C4-2B (cell line): ENCODE data around the gene CNGA3.

ENCODE experiments used
- CTCF ChIP-seq: fragments of 450-650 bp; conservative IDR thresholded peaks from 2 replicates; pipeline ENCODE4 v1.5.1; 2017; ENCODE audit warnings: mild to moderate bottlenecking
- ZFX ChIP-seq: fragments of 450-650 bp; IDR thresholded peaks from 2 replicates; pipeline ENCODE4 v1.6.1; 2017

- TF ChIP-seq CTCF: no peak
- no peak for TF ChIP-seq ZFX
Observed at GRCh38 chr2:98432145-98432544, 85.9 kb downstream of the CNGA3 start.
